GDM1 (cell line): ENCODE measurements around the gene HOXC11.

ENCODE experiments used
- DNase-seq: peaks from one replicate; lab custom pipeline; 2025; lab: John Stamatoyannopoulos, UW

Gene HOXC11

GRCh38 chr12:53985994-53986685 is 13.2 kb downstream of the HOXC11 start:
- no peak for DNase-seq

- DNase-seq, result no peak
Observed at GRCh38 chr12:53986686-53987483, 14.0 kb downstream of the HOXC11 start.

GRCh38 chr12:53987787-53988230 is 14.9 kb downstream of the HOXC11 start:
- DNase-seq, result no peak

- DNase-seq, result no peak
Observed at GRCh38 chr12:53988541-53989226, 15.8 kb downstream of the HOXC11 start.

- peak; percentile 23 for DNase-seq
Observed at GRCh38 chr12:53989227-53990113, 16.5 kb downstream of the HOXC11 start.

GRCh38 chr12:53990311-53991076 is 17.6 kb downstream of the HOXC11 start:
- DNase-seq, result no peak

- no peak for DNase-seq
Observed at GRCh38 chr12:53991077-53991460, 18.1 kb downstream of the HOXC11 start.

- DNase-seq, result no peak
Observed at GRCh38 chr12:53992377-53992889, 19.5 kb downstream of the HOXC11 start.

- no peak for DNase-seq
Observed at GRCh38 chr12:53993162-53994008, 20.5 kb downstream of the HOXC11 start.

GRCh38 chr12:53994009-53994263 is 21.0 kb downstream of the HOXC11 start:
- no peak for DNase-seq

GRCh38 chr12:53994264-53995001 is 21.5 kb downstream of the HOXC11 start:
- DNase-seq, result no peak

GRCh38 chr12:53995002-53995377 is 22.1 kb downstream of the HOXC11 start:
- no peak for DNase-seq

- DNase-seq, result no peak
Observed at GRCh38 chr12:53995378-53996239, 22.7 kb downstream of the HOXC11 start.

GRCh38 chr12:53996240-53997203 is 23.6 kb downstream of the HOXC11 start:
- DNase-seq, result no peak

GRCh38 chr12:53997204-53998109 is 24.5 kb downstream of the HOXC11 start:
- DNase-seq, result no peak
